Activated T-cell treated with anti-CD3 and anti-CD28 coated beads for 24 hours (primary cell): ENCODE results near the gene IRX4.

Experiments used
- DNase-seq: peaks from one replicate; pipeline ENCODE4 v3.0.0-alpha.2; 2020; ENCODE audit warnings: low read depth

The IRX4 gene

DNA sequence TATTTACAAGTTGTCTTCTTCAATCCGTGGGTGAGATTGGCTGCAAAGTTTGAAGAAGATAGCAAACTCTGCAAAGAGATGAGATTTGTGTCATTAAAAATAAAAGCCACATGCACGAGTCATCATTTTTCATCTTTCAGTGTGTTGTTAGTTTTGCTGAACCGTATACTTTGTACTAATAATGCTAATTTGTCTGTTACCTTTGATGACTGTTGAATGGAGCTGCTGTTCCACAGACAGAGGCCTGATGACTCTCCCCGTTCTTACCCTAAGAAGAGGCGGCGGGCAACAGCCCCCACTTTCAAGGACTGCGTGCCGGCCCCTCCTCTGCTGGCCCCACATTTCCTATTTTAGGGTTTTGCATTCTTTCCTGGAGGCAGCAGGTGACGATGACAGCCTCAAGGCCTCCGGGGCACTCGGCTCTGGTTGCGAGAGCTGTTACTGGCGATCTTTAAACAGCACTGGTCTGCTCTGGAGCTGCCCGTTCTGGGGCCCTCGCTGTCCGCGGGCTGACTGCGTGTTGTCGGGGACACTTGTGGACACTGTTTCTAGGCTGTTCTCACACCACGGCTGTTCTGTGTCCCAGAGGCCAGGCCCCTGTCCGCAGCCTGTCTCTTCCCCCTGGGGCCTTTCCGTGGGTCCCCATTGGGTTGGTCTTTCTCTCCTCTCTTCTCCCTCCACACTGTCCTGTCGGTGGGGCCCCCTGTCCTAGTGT, 46.4 kb downstream of the IRX4 start:
- DNase-seq = no peak

GRCh38 chr5:1835431-1835830, 47.3 kb downstream of the IRX4 start:
- no peak for DNase-seq

- no peak for DNase-seq
Measured at GRCh38 chr5:1834721-1835429, 47.9 kb downstream of the IRX4 start.

DNA sequence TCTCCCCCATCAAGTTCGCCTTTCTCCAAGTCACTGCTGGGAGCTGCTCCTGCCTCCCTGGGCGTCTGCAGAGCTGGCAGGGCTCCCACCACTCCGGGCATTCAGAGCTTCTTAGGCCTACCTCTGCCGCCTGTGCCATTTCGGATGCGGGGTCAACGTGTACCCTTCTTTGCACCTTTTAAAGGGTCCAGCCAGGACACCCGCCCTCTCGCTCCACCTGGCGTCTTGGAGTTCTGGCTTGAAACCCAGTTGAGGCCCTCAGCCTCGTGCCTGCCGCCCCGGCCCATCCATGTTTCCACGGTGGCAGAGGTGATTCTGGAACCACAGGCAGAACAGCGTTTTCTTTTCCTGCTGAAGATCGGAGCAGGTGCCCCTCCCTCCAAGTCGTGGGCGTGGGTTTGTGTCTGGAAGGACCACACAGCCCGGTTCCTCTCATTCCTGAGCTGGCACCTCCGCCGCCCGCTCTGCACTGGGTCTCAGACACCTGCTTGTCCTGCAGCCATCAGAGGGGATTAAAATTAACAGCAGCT, 48.6 kb downstream of the IRX4 start:
- DNase-seq = no peak

DNA sequence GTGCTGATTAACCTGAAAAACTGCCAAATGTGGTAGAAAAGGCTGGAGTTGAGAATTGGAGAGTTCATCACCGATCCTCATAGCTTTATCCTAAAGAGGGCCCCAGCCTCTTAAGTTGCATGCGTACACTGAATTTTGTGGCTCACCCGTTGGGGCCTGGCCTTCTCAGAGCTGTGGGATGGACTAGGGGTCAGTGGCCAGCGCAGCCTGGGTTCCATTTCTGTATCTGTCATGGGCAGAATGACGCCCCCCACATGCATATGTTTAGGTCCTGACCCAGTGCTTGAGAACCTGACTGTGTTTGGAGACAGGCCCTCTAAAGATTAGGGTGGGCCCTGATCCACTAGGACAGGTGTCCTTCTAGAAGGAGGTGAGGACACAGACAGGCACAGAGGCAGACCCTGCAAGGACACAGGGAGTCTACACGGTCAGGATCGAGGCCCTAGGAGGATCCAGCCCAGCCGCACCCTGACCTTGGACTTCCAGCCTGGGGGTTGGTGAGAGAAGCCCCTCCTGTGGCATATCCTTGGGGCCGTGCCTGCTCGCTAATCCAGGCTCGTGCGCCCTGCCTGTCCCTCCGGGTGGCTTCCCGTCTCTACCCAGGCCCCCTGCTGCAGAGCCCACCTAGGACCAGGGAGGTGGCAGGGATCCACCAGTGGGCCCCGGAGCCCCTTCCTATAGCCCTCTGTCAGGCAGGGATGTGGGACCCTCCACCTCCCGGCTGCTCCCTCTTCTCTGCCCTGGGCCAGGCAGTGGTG, 49.3 kb downstream of the IRX4 start:
- no peak for DNase-seq

DNA sequence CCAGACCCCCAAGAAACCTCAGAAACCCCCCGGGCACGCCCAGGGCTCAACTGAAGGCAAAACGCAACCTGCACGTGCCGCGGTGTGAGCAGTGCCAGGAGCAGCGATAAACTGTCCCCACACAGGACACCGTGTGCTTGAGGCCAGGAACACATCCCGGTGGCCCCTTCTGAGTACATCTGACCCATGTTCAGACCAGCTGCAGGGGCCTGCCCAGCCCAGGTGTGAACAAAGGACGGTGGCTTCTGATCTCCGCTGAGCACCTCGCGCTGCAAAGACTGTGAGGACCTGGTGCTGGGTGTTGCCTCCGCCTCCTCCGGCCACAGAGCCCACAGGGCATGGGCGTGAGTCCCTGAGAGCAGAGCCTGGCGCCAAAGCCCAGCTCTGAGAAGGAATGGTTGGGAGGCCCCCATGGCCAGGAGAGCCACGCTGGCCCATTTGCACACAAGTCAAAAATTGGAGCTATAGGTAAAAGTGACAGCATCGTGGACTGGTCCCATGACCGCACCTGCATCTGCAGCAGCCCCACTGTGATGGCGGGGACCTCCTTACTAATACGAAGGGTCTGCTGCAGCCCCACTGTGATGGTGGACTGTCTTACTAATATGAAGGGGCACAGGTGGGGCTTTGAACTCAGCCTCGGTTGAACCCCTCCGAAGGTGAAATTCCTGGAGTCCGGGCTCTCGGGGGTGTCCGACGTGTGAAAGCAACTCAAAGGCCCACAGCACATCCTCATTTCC, 50.0 kb downstream of the IRX4 start:
- no peak for DNase-seq

DNA sequence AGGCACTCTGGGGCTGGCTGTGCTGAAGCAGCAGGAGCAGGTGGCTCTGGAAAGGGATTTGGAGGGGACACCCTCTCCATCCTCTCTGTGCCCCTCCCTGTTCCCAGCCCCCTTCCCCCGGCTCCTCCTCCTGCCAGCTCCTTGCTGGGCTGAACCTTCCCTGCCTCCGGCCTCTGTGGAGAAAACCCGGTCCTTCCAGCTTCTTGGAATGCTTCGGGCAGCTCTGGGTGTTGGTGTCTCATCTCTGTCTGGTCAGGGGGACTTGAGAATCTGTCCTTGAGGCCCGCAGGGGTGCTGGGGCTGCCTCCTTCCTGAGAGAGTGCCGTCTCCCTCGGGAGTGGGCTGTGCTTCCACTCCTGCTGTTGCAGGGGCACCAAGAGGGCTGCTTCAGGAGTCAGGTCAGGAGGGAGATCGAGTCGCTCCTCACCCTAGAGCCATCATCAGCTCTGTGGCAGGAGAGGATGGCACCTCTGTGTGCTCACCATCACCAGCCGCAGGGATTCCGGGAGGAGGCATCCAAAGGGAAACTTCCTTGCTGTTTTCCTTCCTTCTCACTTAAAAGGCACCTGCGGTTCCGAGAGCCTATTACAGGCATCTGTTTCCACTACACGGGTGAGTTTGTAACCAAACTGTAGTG, 50.9 kb downstream of the IRX4 start:
- no peak for DNase-seq

- DNase-seq = no peak
Measured at GRCh38 chr5:1831257-1831656, 51.5 kb downstream of the IRX4 start.

- DNase-seq = no peak
Measured at GRCh38 chr5:1830571-1831228, 52.0 kb downstream of the IRX4 start.

DNA sequence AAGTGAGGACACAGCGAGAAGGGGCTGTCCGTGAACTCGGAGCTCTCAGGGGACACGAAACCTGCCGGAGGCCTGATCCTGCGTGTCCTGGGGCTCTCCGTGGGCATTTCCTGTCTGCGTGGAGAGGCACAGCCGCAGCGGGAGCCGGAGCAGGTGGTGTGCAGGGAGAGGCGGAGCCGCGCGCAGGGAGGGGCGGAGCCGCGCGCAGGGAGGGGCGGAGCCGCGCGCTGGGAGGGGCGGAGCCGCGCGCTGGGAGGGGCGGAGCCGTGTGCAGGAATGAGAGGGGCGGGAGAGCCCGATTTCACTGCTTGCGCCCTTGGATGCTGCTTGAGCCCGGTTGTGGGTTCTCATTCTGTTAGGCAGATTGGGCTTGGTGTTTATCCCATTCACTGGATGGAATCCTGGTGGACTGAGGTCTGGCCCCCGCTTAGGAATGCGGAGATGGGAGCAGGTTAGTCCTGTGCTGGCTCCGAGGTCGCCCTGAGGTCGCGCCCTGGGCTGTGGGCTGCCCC, 54.8 kb downstream of the IRX4 start:
- DNase-seq = no peak
